ENCODE data around the gene PRKAG2. TPM values are rescaled to one million over a fixed set of nuclear protein-coding genes. Genes with fewer than 3 reads are reported as not detected.

The PRKAG2 gene
- total RNA-seq, 1 donor from 2014 or later: 17.9 TPM

DNA sequence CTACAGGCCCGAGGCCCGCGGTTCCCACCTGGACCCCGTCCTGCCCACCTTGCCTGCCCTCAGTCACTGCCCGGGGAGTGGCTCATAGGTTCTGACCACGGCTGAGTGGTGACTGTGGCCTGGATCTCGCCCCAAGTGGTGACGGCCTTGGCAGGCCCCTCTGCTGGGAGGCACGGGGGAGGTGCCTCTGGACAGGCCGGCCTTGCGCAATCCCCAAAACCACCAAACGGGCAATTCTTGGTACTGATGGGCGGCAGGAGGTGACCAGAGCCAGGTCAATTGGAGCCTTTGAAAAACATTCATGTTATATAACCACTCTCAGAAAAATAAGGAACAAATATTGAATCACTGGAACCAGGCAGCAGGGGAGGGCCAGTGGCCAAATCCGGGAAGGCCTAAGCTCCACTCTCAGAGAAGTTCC lies 83.4 kb downstream of the PRKAG2 start:
- Mint-ChIP-seq H3K9me3 (no peaks in the 10 kb centered on the region), H3K36me3 (no peaks in the 10 kb centered on the region), H3K27me3 (peaks cover 8% of the 10 kb centered on the region), H3K4me3 (no peak overlapping the region), H3K27ac (no peak overlapping the region), H3K4me1 (ENCODE audit: unreplicated experiment) (peaks cover 9% of the 10 kb centered on the region)
- no peak for TF ChIP-seq CTCF (conservative IDR thresholded peaks at IDR 0.05)
- no peak for DNase-seq (ENCODE audit: extremely low spot score, unreplicated experiment)

DNA sequence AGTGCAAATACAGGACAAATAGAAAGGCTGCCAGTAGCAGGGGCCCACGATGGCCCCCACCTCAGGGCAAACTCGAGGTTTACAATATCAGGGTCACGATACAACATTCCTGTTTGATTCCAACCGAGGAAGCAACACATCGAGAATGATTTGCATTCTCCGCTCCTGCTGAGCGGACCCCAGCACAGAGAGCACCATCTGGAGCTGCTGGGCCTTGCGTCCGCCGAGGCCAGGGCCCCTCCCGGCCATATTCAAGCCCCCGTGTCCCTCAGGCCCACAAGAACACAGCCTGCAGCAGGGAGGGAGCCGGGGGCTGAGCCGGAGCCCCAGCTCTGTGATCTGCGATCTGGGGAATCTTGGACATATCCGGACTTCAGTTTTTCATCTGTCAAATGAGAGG lies 84.3 kb downstream of the PRKAG2 start:
- H3K27ac Mint-ChIP-seq: no peak overlapping the region

DNA sequence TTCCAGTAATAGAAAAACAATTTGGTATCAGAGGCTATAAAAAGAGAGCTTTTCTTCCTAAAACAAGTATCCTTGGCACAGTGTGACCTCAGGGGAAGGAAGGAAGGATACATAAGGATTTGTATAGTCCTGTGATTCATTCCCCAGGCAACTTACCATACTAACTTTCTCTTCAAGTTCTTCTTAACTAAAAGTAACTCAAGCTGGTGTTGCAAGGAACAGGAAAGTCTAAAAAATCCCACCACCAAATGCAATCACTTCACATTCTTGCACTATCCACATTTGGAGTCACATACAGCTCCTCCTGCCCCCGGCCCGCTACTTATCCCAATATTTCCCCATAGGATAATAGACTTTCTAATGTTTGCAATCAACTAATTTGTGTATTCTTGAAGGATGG lies 84.8 kb downstream of the PRKAG2 start:
- peaks cover 13% of the 10 kb centered on the region for H3K27me3 Mint-ChIP-seq
- H3K36me3 Mint-ChIP-seq: no peaks in the 10 kb centered on the region
- peaks cover 4% of the 10 kb centered on the region for H3K4me1 Mint-ChIP-seq (ENCODE audit: unreplicated experiment)
- DNase-seq (ENCODE audit: extremely low spot score, unreplicated experiment): no peak
- H3K9me3 Mint-ChIP-seq: no peaks in the 10 kb centered on the region
- no peak overlapping the region for H3K4me3 Mint-ChIP-seq
- no peak for TF ChIP-seq CTCF (conservative IDR thresholded peaks at IDR 0.05)
- no peak overlapping the region for H3K27ac Mint-ChIP-seq

More for the DNA sequence above, 84.3 kb downstream of the PRKAG2 start:
- H3K4me3 Mint-ChIP-seq: no peak overlapping the region
- DNase-seq (ENCODE audit: extremely low spot score, unreplicated experiment): no peak
- peaks cover 7% of the 10 kb centered on the region for H3K4me1 Mint-ChIP-seq (ENCODE audit: unreplicated experiment)
- H3K9me3 Mint-ChIP-seq: no peaks in the 10 kb centered on the region
- H3K36me3 Mint-ChIP-seq: no peaks in the 10 kb centered on the region
- TF ChIP-seq CTCF (conservative IDR thresholded peaks at IDR 0.05): no peak
- H3K27me3 Mint-ChIP-seq: peaks cover 10% of the 10 kb centered on the region

- no peak for DNase-seq (ENCODE audit: extremely low spot score, unreplicated experiment)
- no peak overlapping the region for H3K4me3 Mint-ChIP-seq
- H3K27ac Mint-ChIP-seq: peak overlapping the region; percentile 39
- H3K36me3 Mint-ChIP-seq: no peaks in the 10 kb centered on the region
- no peaks in the 10 kb centered on the region for H3K9me3 Mint-ChIP-seq
- peaks cover 17% of the 10 kb centered on the region for H3K27me3 Mint-ChIP-seq
- peaks cover 4% of the 10 kb centered on the region for H3K4me1 Mint-ChIP-seq (ENCODE audit: unreplicated experiment)
- TF ChIP-seq CTCF (conservative IDR thresholded peaks at IDR 0.05): no peak
These were observed 85.9 kb downstream of the PRKAG2 start for GRCh38 chr7:151790830-151791620.

GRCh38 chr7:151790095-151790829 lies 86.7 kb downstream of the PRKAG2 start:
- H3K27me3 Mint-ChIP-seq: peaks cover 17% of the 10 kb centered on the region
- H3K4me3 Mint-ChIP-seq: no peak overlapping the region
- no peak for DNase-seq (ENCODE audit: extremely low spot score, unreplicated experiment)
- H3K36me3 Mint-ChIP-seq: no peaks in the 10 kb centered on the region
- H3K4me1 Mint-ChIP-seq (ENCODE audit: unreplicated experiment): peaks cover 4% of the 10 kb centered on the region
- no peak overlapping the region for H3K27ac Mint-ChIP-seq
- H3K9me3 Mint-ChIP-seq: no peaks in the 10 kb centered on the region
- no peak for TF ChIP-seq CTCF (conservative IDR thresholded peaks at IDR 0.05)

Data from type B pancreatic cell (in vitro differentiated cells).